Astrocyte (in vitro differentiated cells and primary cell): ENCODE data around the gene AFF3. TPM values are rescaled to one million over a fixed set of nuclear protein-coding genes. Genes with fewer than 3 reads are reported as not detected.

Experiments
- DNase-seq: peaks from one replicate; pipeline ENCODE4 v3.0.0-alpha.2; 2010; ENCODE audit warnings: low read depth
- FAIRE-seq: peaks from 2 replicates; lab custom pipeline; 2011; peaks lifted over from hg19 to GRCh38; lab: Jason Lieb, UNC
- H2AFZ ChIP-seq: 2 replicates; pipeline ENCODE4 v1.6.0; 2012; ENCODE audit warnings: low read depth, low read length, inconsistent platforms
- H3K27ac ChIP-seq: 2 replicates; pipeline ENCODE4 v1.5.1; 2011; ENCODE audit warnings: low read depth, low read length, inconsistent platforms
- H3K27me3 ChIP-seq: 2 replicates; pipeline ENCODE4 v1.6.0; 2011; ENCODE audit warnings: low read length, inconsistent platforms; ENCODE audit not compliant: insufficient read depth
- H3K36me3 ChIP-seq: 2 replicates; pipeline ENCODE4 v1.5.1; 2011; ENCODE audit warnings: low read length, inconsistent platforms; ENCODE audit not compliant: insufficient read depth
- H3K4me1 ChIP-seq: 2 replicates; pipeline ENCODE4 v1.5.1; 2011; ENCODE audit warnings: low read length, inconsistent platforms; ENCODE audit not compliant: insufficient read depth
- H3K4me2 ChIP-seq: 2 replicates; pipeline ENCODE4 v1.6.0; 2012; ENCODE audit warnings: low read length, inconsistent platforms
- H3K4me3 ChIP-seq: 2 replicates; pipeline ENCODE4 v1.5.1; 2011; ENCODE audit warnings: low read depth, mild to moderate bottlenecking, low read length, inconsistent platforms; ENCODE audit not compliant: insufficient read depth
- H3K79me2 ChIP-seq: 2 replicates; pipeline ENCODE4 v1.6.0; 2012; ENCODE audit warnings: mild to moderate bottlenecking, low read length, inconsistent platforms; ENCODE audit not compliant: insufficient read depth
- H3K9ac ChIP-seq: 2 replicates; pipeline ENCODE4 v1.6.0; 2012; ENCODE audit warnings: mild to moderate bottlenecking, low read length, inconsistent platforms
- H3K9me3 ChIP-seq: 2 replicates; pipeline ENCODE4 v1.5.1; 2012; ENCODE audit warnings: low read depth, mild to moderate bottlenecking, low read length, inconsistent platforms; ENCODE audit not compliant: insufficient read depth
- H4K20me1 ChIP-seq: 2 replicates; pipeline ENCODE4 v1.6.0; 2012; ENCODE audit warnings: low read length, inconsistent platforms; ENCODE audit not compliant: insufficient read depth
- H3K27ac Mint-ChIP-seq: one replicate; pipeline ENCODE4 v1.8.0; 2021; ENCODE audit warnings: mild to moderate bottlenecking, mixed read lengths; ENCODE audit not compliant: unreplicated experiment
- H3K27me3 Mint-ChIP-seq: one replicate; pipeline ENCODE4 v1.8.0; 2021; ENCODE audit warnings: low read depth, mixed read lengths; ENCODE audit not compliant: unreplicated experiment
- H3K36me3 Mint-ChIP-seq: one replicate; pipeline ENCODE4 v1.8.0; 2021; ENCODE audit warnings: low read depth, mixed read lengths; ENCODE audit not compliant: unreplicated experiment
- H3K4me1 Mint-ChIP-seq: one replicate; pipeline ENCODE4 v1.8.0; 2021; ENCODE audit warnings: low read depth, mixed read lengths; ENCODE audit not compliant: unreplicated experiment
- H3K4me3 Mint-ChIP-seq: one replicate; pipeline ENCODE4 v1.8.0; 2021; ENCODE audit warnings: mild to moderate bottlenecking, moderate library complexity, mixed read lengths; ENCODE audit not compliant: unreplicated experiment
- H3K9me3 Mint-ChIP-seq: one replicate; pipeline ENCODE4 v1.8.0; 2021; ENCODE audit warnings: mild to moderate bottlenecking, mixed read lengths; ENCODE audit not compliant: unreplicated experiment
- EZH2 ChIP-seq: IDR thresholded peaks from 2 replicates; pipeline ENCODE4 v1.6.1; 2012; ENCODE audit warnings: mild to moderate bottlenecking, low read length, inconsistent platforms; ENCODE audit not compliant: insufficient read depth
- total RNA-seq: library from RNA; stranded (reverse); gene quantifications from 2 replicates; pipeline ENCODE4 v1.2.1, GENCODE V29; 2021
- TF ChIP-seq, protein P1 (sequence below): IDR thresholded peaks from 2 replicates; pipeline ENCODE4 v1.5.1; 2011; ENCODE audit warnings: low read depth, mild to moderate bottlenecking, inconsistent platforms, low read length, moderate library complexity; ENCODE audit not compliant: insufficient read depth

AFF3 gene
- total RNA-seq, 1 donor from 2014 or later: 14.7 TPM

DNA sequence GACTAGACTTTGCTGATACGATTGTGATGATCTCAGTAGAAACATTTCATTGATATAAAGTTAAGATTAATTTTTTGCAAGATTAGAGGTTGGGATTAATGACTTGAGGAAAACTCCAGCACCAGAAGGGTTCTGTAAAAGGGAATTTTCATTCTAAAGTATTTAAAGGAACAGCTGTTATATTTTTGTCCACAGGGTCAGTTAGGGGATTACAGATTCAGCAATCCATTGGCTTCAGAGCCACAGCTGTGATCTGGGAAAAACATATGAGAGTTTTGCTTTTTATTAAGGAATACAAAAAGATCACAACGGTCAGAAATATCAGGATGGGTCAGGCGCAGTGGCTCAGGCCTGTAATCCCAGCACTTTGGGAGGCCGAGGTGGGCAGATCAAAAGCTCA lies 633.0 kb downstream of the AFF3 start:
- Histone ChIP-seq H3K4me3 (no peak overlapping the region), H3K9ac (no peak overlapping the region), H3K27ac (no peak overlapping the region), H3K4me2 (no peak overlapping the region), H3K79me2 (no peaks in the 10 kb centered on the region), H3K4me1 (no peaks in the 10 kb centered on the region), H4K20me1 (no peaks in the 10 kb centered on the region), H3K36me3 (no peaks in the 10 kb centered on the region), H3K9me3 (no peaks in the 10 kb centered on the region), H2AFZ (no peak overlapping the region), H3K27me3 (peaks cover 4% of the 10 kb centered on the region)
- H3K4me1 Mint-ChIP-seq: no peaks in the 10 kb centered on the region
- TF ChIP-seq, protein P1, sequence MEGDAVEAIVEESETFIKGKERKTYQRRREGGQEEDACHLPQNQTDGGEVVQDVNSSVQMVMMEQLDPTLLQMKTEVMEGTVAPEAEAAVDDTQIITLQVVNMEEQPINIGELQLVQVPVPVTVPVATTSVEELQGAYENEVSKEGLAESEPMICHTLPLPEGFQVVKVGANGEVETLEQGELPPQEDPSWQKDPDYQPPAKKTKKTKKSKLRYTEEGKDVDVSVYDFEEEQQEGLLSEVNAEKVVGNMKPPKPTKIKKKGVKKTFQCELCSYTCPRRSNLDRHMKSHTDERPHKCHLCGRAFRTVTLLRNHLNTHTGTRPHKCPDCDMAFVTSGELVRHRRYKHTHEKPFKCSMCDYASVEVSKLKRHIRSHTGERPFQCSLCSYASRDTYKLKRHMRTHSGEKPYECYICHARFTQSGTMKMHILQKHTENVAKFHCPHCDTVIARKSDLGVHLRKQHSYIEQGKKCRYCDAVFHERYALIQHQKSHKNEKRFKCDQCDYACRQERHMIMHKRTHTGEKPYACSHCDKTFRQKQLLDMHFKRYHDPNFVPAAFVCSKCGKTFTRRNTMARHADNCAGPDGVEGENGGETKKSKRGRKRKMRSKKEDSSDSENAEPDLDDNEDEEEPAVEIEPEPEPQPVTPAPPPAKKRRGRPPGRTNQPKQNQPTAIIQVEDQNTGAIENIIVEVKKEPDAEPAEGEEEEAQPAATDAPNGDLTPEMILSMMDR: no peak
- TF ChIP-seq EZH2: no peak
- H3K4me3 Mint-ChIP-seq: no peak overlapping the region
- H3K27me3 Mint-ChIP-seq: peaks cover 7% of the 10 kb centered on the region
- H3K36me3 Mint-ChIP-seq: no peaks in the 10 kb centered on the region
- H3K9me3 Mint-ChIP-seq: no peaks in the 10 kb centered on the region
- FAIRE-seq (no peak), DNase-seq (no peak)
- H3K27ac Mint-ChIP-seq: no peak overlapping the region

DNA sequence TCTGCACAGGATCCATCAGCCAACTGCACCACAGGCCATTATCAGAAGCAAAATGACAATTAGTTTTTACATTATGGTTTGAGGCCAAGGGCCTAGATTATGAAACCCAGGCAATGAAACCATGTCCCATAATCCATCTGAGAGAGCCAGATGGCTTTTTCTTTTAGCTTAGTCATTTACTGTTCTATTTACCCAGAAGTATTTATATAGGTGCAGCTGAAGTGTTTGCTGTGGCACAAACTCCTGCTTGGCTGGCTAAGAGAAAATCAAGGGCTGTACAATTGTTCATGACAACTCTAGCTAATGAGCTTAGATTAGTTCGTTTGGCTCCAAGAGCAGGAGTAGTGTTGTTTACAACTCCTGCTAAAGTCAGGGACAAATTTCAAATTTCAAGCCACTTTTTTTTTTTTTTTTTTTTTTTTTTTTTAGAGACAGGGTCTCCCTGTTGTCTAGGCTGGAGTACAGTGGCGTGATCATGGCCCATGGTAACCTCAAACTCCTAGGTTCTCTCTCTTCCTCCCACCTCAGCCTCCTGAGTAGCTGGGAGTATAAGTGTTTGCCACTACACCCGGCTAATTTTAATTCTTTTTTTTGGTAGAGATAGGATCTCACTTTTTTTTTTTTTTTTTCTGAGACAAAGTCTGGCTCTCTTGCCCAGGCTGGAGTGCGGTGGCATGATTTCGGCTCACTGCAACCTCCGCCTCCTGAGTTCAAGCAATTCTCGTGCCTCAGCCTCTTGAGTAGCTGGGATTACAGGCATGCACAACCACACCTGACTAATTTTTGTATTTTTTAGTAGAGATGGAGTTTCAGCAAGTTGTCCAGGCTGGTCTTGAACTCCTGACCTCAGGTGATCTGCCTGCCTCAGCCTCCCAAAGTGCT lies 634.2 kb downstream of the AFF3 start:
- peaks cover 9% of the 10 kb centered on the region for H3K27me3 Mint-ChIP-seq
- Histone ChIP-seq H3K4me2 (no peak overlapping the region), H4K20me1 (no peaks in the 10 kb centered on the region), H3K9ac (no peak overlapping the region), H3K27me3 (peaks cover 4% of the 10 kb centered on the region), H3K4me1 (no peaks in the 10 kb centered on the region), H3K4me3 (no peak overlapping the region), H2AFZ (no peak overlapping the region), H3K27ac (no peak overlapping the region), H3K9me3 (no peaks in the 10 kb centered on the region), H3K36me3 (no peaks in the 10 kb centered on the region), H3K79me2 (no peaks in the 10 kb centered on the region)
- FAIRE-seq (no peak), DNase-seq (no peak)
- H3K27ac Mint-ChIP-seq: no peak overlapping the region
- no peak for TF ChIP-seq EZH2
- TF ChIP-seq, protein P1: no peak
- no peaks in the 10 kb centered on the region for H3K9me3 Mint-ChIP-seq
- no peaks in the 10 kb centered on the region for H3K36me3 Mint-ChIP-seq
- no peak overlapping the region for H3K4me3 Mint-ChIP-seq
- H3K4me1 Mint-ChIP-seq: no peaks in the 10 kb centered on the region
